ENCODE data around the gene MARCHF10. TPM values are rescaled to one million over a fixed set of nuclear protein-coding genes. Genes with fewer than 3 reads are reported as not detected.

Gene MARCHF10
- total and polyA plus RNA-seq, 2 of the 4 experiments (the other 2 are of a cell fraction): 0.18 to 0.74 TPM

DNA sequence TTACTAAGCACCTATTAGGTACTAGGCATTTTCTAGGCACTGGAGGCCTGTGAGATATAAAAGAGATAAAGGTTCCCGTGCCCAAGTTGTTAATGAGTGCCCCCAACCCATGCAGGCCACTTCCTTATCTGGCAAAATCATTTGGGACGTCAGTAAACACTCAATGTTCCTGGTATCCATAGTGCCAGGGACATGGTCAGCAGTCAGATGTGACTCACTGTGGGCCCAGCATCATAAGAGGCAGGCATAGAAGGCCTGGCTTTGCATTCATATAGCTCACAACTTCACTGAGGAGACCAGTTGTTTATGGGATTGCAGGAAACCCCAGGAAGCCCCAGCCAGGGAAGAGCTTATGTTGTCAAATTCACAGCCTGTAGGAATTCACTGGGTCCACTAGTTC is 99.5 kb downstream of the MARCHF10 start:
- Histone ChIP-seq H3K4me2 (ENCODE audit: low read depth, low read length) (no peak overlapping the region), H2BK5ac (ENCODE audit: low read depth, low read length, poor library complexity, severe bottlenecking) (no peak overlapping the region), H3K4ac (ENCODE audit: low read depth, low read length) (no peak overlapping the region), H4K5ac (ENCODE audit: low read depth, low read length) (no peak overlapping the region), H2AFZ (replicated peaks; ENCODE audit: low read length, poor library complexity) (no peak overlapping the region), H4K91ac (ENCODE audit: insufficient read depth, low read depth, low read length) (no peak overlapping the region), H3K18ac (ENCODE audit: low read depth, low read length) (no peak overlapping the region), H3K9me1 (ENCODE audit: insufficient read depth, low read length) (peaks cover 6% of the 10 kb centered on the region; the same call in 1 of the 2 replicates), H3K14ac (replicated peaks; ENCODE audit: low read depth, low read length) (no peak overlapping the region), H3K4me1 (ENCODE audit: control insufficient read depth, insufficient read depth, low read length) (peaks cover 15% of the 10 kb centered on the region), H3K9ac (ENCODE audit: low read depth, low read length) (no peak overlapping the region), H3K23ac (ENCODE audit: low read depth, low read length) (no peak overlapping the region), H2AK5ac (ENCODE audit: low read depth, low read length) (no peak overlapping the region), H2BK15ac (ENCODE audit: low read depth, low read length) (no peak overlapping the region), H3K36me3 (ENCODE audit: control insufficient read depth, insufficient read depth, low read length) (no peaks in the 10 kb centered on the region), H3K56ac (ENCODE audit: extremely low read depth, insufficient read depth, low read length) (no peak overlapping the region), H2AK9ac (replicated peaks; ENCODE audit: low read depth, low read length, poor library complexity) (no peak overlapping the region), H3K79me1 (ENCODE audit: low read depth in 1 of 2, low read length in 2 of 2) (peaks cover 11 to 19% of the 10 kb centered on the region in 2 experiments; a peak in 3 of 4 replicates), H3K9me3 (ENCODE audit: control insufficient read depth, insufficient read depth, low read length) (peaks cover 7% of the 10 kb centered on the region), H3K4me3 (ENCODE audit: insufficient read depth, low read depth, low read length) (no peak overlapping the region), H2BK120ac (ENCODE audit: low read depth, low read length) (no peak overlapping the region), H3K27me3 (ENCODE audit: control insufficient read depth, insufficient read depth, low read length) (no peaks in the 10 kb centered on the region), H4K20me1 (ENCODE audit: insufficient read depth, low read length) (no peaks in the 10 kb centered on the region), H4K8ac (ENCODE audit: low read depth in 2 of 2, low read length in 2 of 2) (no peak overlapping the region), H3K27ac (ENCODE audit: insufficient read depth, low read length) (no peak overlapping the region), H2BK20ac (ENCODE audit: low read depth, low read length) (no peak overlapping the region)
- DNase-seq (no peak), ATAC-seq (ENCODE audit: low read depth) (no peak)
- ChIA-PET POLR2A (ENCODE audit: unreplicated experiment) (no interaction called here), CTCF (no interaction called here)
- WGBS, 2 experiments (ENCODE audit: extremely low coverage in 2 of 2, insufficient read length in 1 of 2): no CpG with 5 or more reads among the region's 2 CpGs
- TF ChIP-seq, protein P1, sequence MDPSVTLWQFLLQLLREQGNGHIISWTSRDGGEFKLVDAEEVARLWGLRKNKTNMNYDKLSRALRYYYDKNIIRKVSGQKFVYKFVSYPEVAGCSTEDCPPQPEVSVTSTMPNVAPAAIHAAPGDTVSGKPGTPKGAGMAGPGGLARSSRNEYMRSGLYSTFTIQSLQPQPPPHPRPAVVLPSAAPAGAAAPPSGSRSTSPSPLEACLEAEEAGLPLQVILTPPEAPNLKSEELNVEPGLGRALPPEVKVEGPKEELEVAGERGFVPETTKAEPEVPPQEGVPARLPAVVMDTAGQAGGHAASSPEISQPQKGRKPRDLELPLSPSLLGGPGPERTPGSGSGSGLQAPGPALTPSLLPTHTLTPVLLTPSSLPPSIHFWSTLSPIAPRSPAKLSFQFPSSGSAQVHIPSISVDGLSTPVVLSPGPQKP (IDR thresholded peaks at IDR 0.05; ENCODE audit: borderline replicate concordance, low read depth, low read length): no peak
- no peak for TF ChIP-seq RCOR1 (IDR thresholded peaks at IDR 0.05; ENCODE audit: insufficient replicate concordance, low read length)
- no peak for TF ChIP-seq MAFK (IDR thresholded peaks at IDR 0.05; ENCODE audit: low read depth, low read length)
- TF ChIP-seq, protein P2, sequence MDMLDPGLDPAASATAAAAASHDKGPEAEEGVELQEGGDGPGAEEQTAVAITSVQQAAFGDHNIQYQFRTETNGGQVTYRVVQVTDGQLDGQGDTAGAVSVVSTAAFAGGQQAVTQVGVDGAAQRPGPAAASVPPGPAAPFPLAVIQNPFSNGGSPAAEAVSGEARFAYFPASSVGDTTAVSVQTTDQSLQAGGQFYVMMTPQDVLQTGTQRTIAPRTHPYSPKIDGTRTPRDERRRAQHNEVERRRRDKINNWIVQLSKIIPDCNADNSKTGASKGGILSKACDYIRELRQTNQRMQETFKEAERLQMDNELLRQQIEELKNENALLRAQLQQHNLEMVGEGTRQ (IDR thresholded peaks at IDR 0.05; ENCODE audit: low read depth, low read length): no peak
- TF ChIP-seq POLR2A (IDR thresholded peaks at IDR 0.05; ENCODE audit: low read depth, low read length): no peak
- TF ChIP-seq FOS (IDR thresholded peaks at IDR 0.05; ENCODE audit: low read depth, low read length): no peak
- TF ChIP-seq SMC3 (IDR thresholded peaks at IDR 0.05; ENCODE audit: low read depth, low read length): no peak
- TF ChIP-seq, protein P3, sequence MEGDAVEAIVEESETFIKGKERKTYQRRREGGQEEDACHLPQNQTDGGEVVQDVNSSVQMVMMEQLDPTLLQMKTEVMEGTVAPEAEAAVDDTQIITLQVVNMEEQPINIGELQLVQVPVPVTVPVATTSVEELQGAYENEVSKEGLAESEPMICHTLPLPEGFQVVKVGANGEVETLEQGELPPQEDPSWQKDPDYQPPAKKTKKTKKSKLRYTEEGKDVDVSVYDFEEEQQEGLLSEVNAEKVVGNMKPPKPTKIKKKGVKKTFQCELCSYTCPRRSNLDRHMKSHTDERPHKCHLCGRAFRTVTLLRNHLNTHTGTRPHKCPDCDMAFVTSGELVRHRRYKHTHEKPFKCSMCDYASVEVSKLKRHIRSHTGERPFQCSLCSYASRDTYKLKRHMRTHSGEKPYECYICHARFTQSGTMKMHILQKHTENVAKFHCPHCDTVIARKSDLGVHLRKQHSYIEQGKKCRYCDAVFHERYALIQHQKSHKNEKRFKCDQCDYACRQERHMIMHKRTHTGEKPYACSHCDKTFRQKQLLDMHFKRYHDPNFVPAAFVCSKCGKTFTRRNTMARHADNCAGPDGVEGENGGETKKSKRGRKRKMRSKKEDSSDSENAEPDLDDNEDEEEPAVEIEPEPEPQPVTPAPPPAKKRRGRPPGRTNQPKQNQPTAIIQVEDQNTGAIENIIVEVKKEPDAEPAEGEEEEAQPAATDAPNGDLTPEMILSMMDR (conservative IDR thresholded peaks at IDR 0.05; ENCODE audit: low read depth, low read length): no peak
- TF ChIP-seq RFX5 (IDR thresholded peaks at IDR 0.05; ENCODE audit: low read depth, low read length): no peak
- no peak for TF ChIP-seq BHLHE40 (IDR thresholded peaks at IDR 0.05; ENCODE audit: low read depth, low read length)
- TF ChIP-seq RAD21 (IDR thresholded peaks at IDR 0.05; ENCODE audit: low read length): no peak
- TF ChIP-seq MAZ (IDR thresholded peaks at IDR 0.05; ENCODE audit: borderline replicate concordance, low read depth, low read length): no peak
- TF ChIP-seq MXI1 (IDR thresholded peaks at IDR 0.05; ENCODE audit: borderline replicate concordance, low read depth, low read length): no peak
- TF ChIP-seq CEBPB (IDR thresholded peaks at IDR 0.05; ENCODE audit: low read depth, low read length): no peak
- no peak for TF ChIP-seq CHD1 (IDR thresholded peaks at IDR 0.05; ENCODE audit: low read depth, low read length)
- TF ChIP-seq NFE2L2 (IDR thresholded peaks at IDR 0.05; ENCODE audit: low read depth, low read length): no peak
- in situ Hi-C loops (cut with MboI; ENCODE audit: low sequenced_read_pairs): loop anchor here (5.0 kb wide), 1 partner anchor 259 kb away; the partner anchor contains the start of gene TANC2
- no TSS peak for BruUV-seq (replicated peaks)
- intact Hi-C loops (cut with micrococcal nuclease): no loop called here
- dilution Hi-C loops (cut with HindIII; ENCODE audit: low sequenced_read_pairs, unreplicated experiment): no loop called here

All from IMR-90 (cell line).